A549 (cell line): Measurements from ENCODE around the gene RYR3.

Experiments
- CTCF ChIP-seq: fragments of >200 bp; sonication (Bioruptor Twin); formaldehyde crosslinking; IDR thresholded peaks from 3 replicates; pipeline ENCODE4 v1.5.1; 2016
- EP300 ChIP-seq, 2 experiments: fragments of >200 bp; sonication (Bioruptor Twin); formaldehyde crosslinking; IDR thresholded peaks; 2 replicates in 1 of 2; 3 replicates in 1 of 2; pipeline ENCODE4 v1.6.1; 2016 to 2017
- FOSL2 ChIP-seq, 2 experiments: fragments of 450-650 bp in 1 of 2; fragments of >200 bp in 1 of 2; sonication (Bioruptor Twin) in 1 of 2; formaldehyde crosslinking; IDR thresholded peaks; 2 replicates each; pipeline versions ENCODE4 v1.5.0 to v1.6.1; 2016 to 2020; ENCODE audit warnings: mild to moderate bottlenecking in 1 of 2, moderate library complexity in 1 of 2
- JUN ChIP-seq, 2 experiments: fragments of >200 bp; sonication (Bioruptor Twin); formaldehyde crosslinking; IDR thresholded peaks; 2 replicates in 1 of 2; 3 replicates in 1 of 2; pipeline ENCODE4 v1.6.1; 2016 to 2017
- MAX ChIP-seq: IDR thresholded peaks from 2 replicates; pipeline ENCODE4 v1.6.1; 2012
- NR3C1 ChIP-seq: fragments of >200 bp; sonication (Bioruptor Twin); formaldehyde crosslinking; IDR thresholded peaks from 3 replicates; pipeline ENCODE4 v1.6.1; 2017
- POLR2A ChIP-seq: IDR thresholded peaks from 2 replicates; pipeline ENCODE4 v1.6.1; 2012; ENCODE audit warnings: mild to moderate bottlenecking, low read length
- RFX5 ChIP-seq: fragments of 450-650 bp; IDR thresholded peaks from 2 replicates; pipeline ENCODE4 v1.7.1; 2014; ENCODE audit warnings: antibody characterized with exemption, mild to moderate bottlenecking, moderate library complexity
- SMC3 ChIP-seq: fragments of >200 bp; sonication (Bioruptor Twin); formaldehyde crosslinking; IDR thresholded peaks from 3 replicates; pipeline ENCODE4 v1.6.1; 2018; ENCODE audit warnings: inconsistent platforms

GRCh38 chr15:33616475-33616874, 305.7 kb downstream of the RYR3 start:
- TF ChIP-seq JUN (IDR thresholded peaks at IDR 0.05) (no peak), RFX5 (no peak), POLR2A (no peak), MAX (no peak), CTCF (no peak), SMC3 (no peak), FOSL2 (IDR thresholded peaks at IDR 0.05) (no peak), FOSL2 (CRISPR knock-in tag; IDR thresholded peaks at IDR 0.05) (no peak), EP300 (IDR thresholded peaks at IDR 0.05) (no peak), NR3C1 (no peak)
